ENCODE results near the gene AMN1.

AMN1 gene

GRCh38 chr12:31647086-31647491 is 81.7 kb downstream of the AMN1 start:
- Histone ChIP-seq H2BK5ac (ENCODE audit: low read depth, low read length, poor library complexity, severe bottlenecking) (no peak overlapping the region), H2AK5ac (ENCODE audit: low read length, severe bottlenecking) (no peak overlapping the region), H2AFZ (ENCODE audit: low read depth, low read length) (peak overlapping the region; percentile 96), H3K27me3 (ENCODE audit: control insufficient read depth in 1 of 2, insufficient read depth in 1 of 2, low read length in 2 of 2) (no peaks in the 10 kb centered on the region), H3K18ac (ENCODE audit: low read depth in 1 of 2, low read length in 2 of 2) (peak overlapping the region in 1 of 2 experiments; percentile 48), H2BK120ac (ENCODE audit: low read depth, low read length) (no peak overlapping the region), H3K14ac (ENCODE audit: low read length in 2 of 2) (no peak overlapping the region), H2BK12ac (ENCODE audit: low read length in 2 of 2) (peak overlapping the region in 1 of 2 experiments; percentile 31), H3K4ac (ENCODE audit: low read depth in 1 of 2, low read length in 2 of 2) (peak overlapping the region in 1 of 2 experiments; percentile 67), H3K36me3 (ENCODE audit: control insufficient read depth in 1 of 2, insufficient read depth in 2 of 2, low read depth in 1 of 2, low read length in 2 of 2) (no peaks in the 10 kb centered on the region), H2BK15ac (ENCODE audit: low read depth, poor library complexity, severe bottlenecking) (no peak overlapping the region), H3K9me3 (ENCODE audit: control insufficient read depth, low read length) (no peaks in the 10 kb centered on the region), H4K91ac (ENCODE audit: low read length) (no peak overlapping the region), H3K4me1 (ENCODE audit: control insufficient read depth, insufficient read depth, low read depth, low read length) (no peaks in the 10 kb centered on the region), H3K23ac (ENCODE audit: low read length in 2 of 2) (no peak overlapping the region), H3K27ac (ENCODE audit: low read length, poor library complexity, severe bottlenecking) (no peak overlapping the region), H4K8ac (ENCODE audit: low read length) (no peak overlapping the region), H3K9ac (ENCODE audit: low read length) (no peak overlapping the region), H3K4me2 (ENCODE audit: low read length, poor library complexity, severe bottlenecking) (no peak overlapping the region), H3K4me3 (ENCODE audit: insufficient read depth in 1 of 2, low read depth in 1 of 2, low read length in 2 of 2) (no peak overlapping the region), H3K79me1 (replicated peaks; ENCODE audit: low read length, poor library complexity, severe bottlenecking) (no peaks in the 10 kb centered on the region)
- DNase-seq, result peak; percentile 61
- 18% methylated on average over 7 of the region's 7 CpGs for WGBS

- peak; percentile 32 for DNase-seq
- Histone ChIP-seq H2AK5ac (ENCODE audit: low read length, severe bottlenecking) (no peak overlapping the region), H3K4ac (ENCODE audit: low read depth in 1 of 2, low read length in 2 of 2) (no peak overlapping the region), H3K23ac (ENCODE audit: low read length in 2 of 2) (no peak overlapping the region), H3K79me1 (replicated peaks; ENCODE audit: low read length, poor library complexity, severe bottlenecking) (no peaks in the 10 kb centered on the region), H3K4me1 (ENCODE audit: control insufficient read depth, insufficient read depth, low read depth, low read length) (no peaks in the 10 kb centered on the region), H2BK12ac (ENCODE audit: low read length in 2 of 2) (no peak overlapping the region), H3K9me3 (ENCODE audit: control insufficient read depth, low read length) (no peaks in the 10 kb centered on the region), H3K14ac (ENCODE audit: low read length in 2 of 2) (no peak overlapping the region), H2BK5ac (ENCODE audit: low read depth, low read length, poor library complexity, severe bottlenecking) (no peak overlapping the region), H3K27me3 (ENCODE audit: control insufficient read depth in 1 of 2, insufficient read depth in 1 of 2, low read length in 2 of 2) (no peaks in the 10 kb centered on the region), H2AFZ (ENCODE audit: low read depth, low read length) (no peak overlapping the region), H3K4me2 (ENCODE audit: low read length, poor library complexity, severe bottlenecking) (no peak overlapping the region), H3K36me3 (ENCODE audit: control insufficient read depth in 1 of 2, insufficient read depth in 2 of 2, low read depth in 1 of 2, low read length in 2 of 2) (no peaks in the 10 kb centered on the region), H3K4me3 (ENCODE audit: insufficient read depth in 1 of 2, low read depth in 1 of 2, low read length in 2 of 2) (no peak overlapping the region), H2BK15ac (ENCODE audit: low read depth, poor library complexity, severe bottlenecking) (no peak overlapping the region), H2BK120ac (ENCODE audit: low read depth, low read length) (no peak overlapping the region), H3K27ac (ENCODE audit: low read length, poor library complexity, severe bottlenecking) (no peak overlapping the region), H3K9ac (ENCODE audit: low read length) (no peak overlapping the region), H3K18ac (ENCODE audit: low read depth in 1 of 2, low read length in 2 of 2) (no peak overlapping the region), H4K8ac (ENCODE audit: low read length) (no peak overlapping the region), H4K91ac (ENCODE audit: low read length) (no peak overlapping the region)
- WGBS, result 92% methylated on average over 4 of the region's 5 CpGs
Observed at GRCh38 chr12:31645924-31646323, 82.9 kb downstream of the AMN1 start.

GRCh38 chr12:31644536-31644935 is 84.3 kb downstream of the AMN1 start:
- Histone ChIP-seq H4K91ac (ENCODE audit: low read length) (no peak overlapping the region), H3K23ac (ENCODE audit: low read length in 2 of 2) (no peak overlapping the region)

GRCh38 chr12:31641509-31642090 is 87.2 kb downstream of the AMN1 start:
- H4K8ac ChIP-seq (ENCODE audit: low read length), result no peak overlapping the region

More at GRCh38 chr12:31644536-31644935, 84.3 kb downstream of the AMN1 start:
- Histone ChIP-seq H4K8ac (ENCODE audit: low read length) (no peak overlapping the region), H2AFZ (ENCODE audit: low read depth, low read length) (no peak overlapping the region), H3K27ac (ENCODE audit: low read length, poor library complexity, severe bottlenecking) (no peak overlapping the region), H3K79me1 (replicated peaks; ENCODE audit: low read length, poor library complexity, severe bottlenecking) (no peaks in the 10 kb centered on the region), H3K14ac (ENCODE audit: low read length in 2 of 2) (no peak overlapping the region), H3K27me3 (ENCODE audit: control insufficient read depth in 1 of 2, insufficient read depth in 1 of 2, low read length in 2 of 2) (no peaks in the 10 kb centered on the region), H2BK15ac (ENCODE audit: low read depth, poor library complexity, severe bottlenecking) (no peak overlapping the region), H3K4ac (ENCODE audit: low read depth in 1 of 2, low read length in 2 of 2) (no peak overlapping the region), H2BK12ac (ENCODE audit: low read length in 2 of 2) (no peak overlapping the region), H3K9me3 (ENCODE audit: control insufficient read depth, low read length) (no peaks in the 10 kb centered on the region), H3K4me1 (ENCODE audit: control insufficient read depth, insufficient read depth, low read depth, low read length) (no peaks in the 10 kb centered on the region), H3K4me2 (ENCODE audit: low read length, poor library complexity, severe bottlenecking) (no peak overlapping the region), H2BK5ac (ENCODE audit: low read depth, low read length, poor library complexity, severe bottlenecking) (no peak overlapping the region), H3K36me3 (ENCODE audit: control insufficient read depth in 1 of 2, insufficient read depth in 2 of 2, low read depth in 1 of 2, low read length in 2 of 2) (no peaks in the 10 kb centered on the region), H3K18ac (ENCODE audit: low read depth in 1 of 2, low read length in 2 of 2) (no peak overlapping the region), H3K4me3 (ENCODE audit: insufficient read depth in 1 of 2, low read depth in 1 of 2, low read length in 2 of 2) (no peak overlapping the region), H2BK120ac (ENCODE audit: low read depth, low read length) (no peak overlapping the region), H2AK5ac (ENCODE audit: low read length, severe bottlenecking) (no peak overlapping the region), H3K9ac (ENCODE audit: low read length) (no peak overlapping the region)
- DNase-seq, result no peak
- 82% methylated on average over 8 of the region's 8 CpGs for whole genome bisulfite sequencing

More at GRCh38 chr12:31641509-31642090, 87.2 kb downstream of the AMN1 start:
- H4K91ac ChIP-seq (ENCODE audit: low read length), result no peak overlapping the region
- H3K4ac ChIP-seq (ENCODE audit: low read depth in 1 of 2, low read length in 2 of 2), result no peak overlapping the region
- H3K36me3 ChIP-seq (ENCODE audit: control insufficient read depth in 1 of 2, insufficient read depth in 2 of 2, low read depth in 1 of 2, low read length in 2 of 2), result no peaks in the 10 kb centered on the region
- H2BK5ac ChIP-seq (ENCODE audit: low read depth, low read length, poor library complexity, severe bottlenecking), result no peak overlapping the region
- no peak overlapping the region for H3K4me2 ChIP-seq (ENCODE audit: low read length, poor library complexity, severe bottlenecking)
- H2BK12ac ChIP-seq (ENCODE audit: low read length in 2 of 2), result no peak overlapping the region
- no peak overlapping the region for H2BK120ac ChIP-seq (ENCODE audit: low read depth, low read length)
- no peaks in the 10 kb centered on the region for H3K27me3 ChIP-seq (ENCODE audit: control insufficient read depth in 1 of 2, insufficient read depth in 1 of 2, low read length in 2 of 2)
- H3K4me1 ChIP-seq (ENCODE audit: control insufficient read depth, insufficient read depth, low read depth, low read length), result no peaks in the 10 kb centered on the region
- H3K23ac ChIP-seq (ENCODE audit: low read length in 2 of 2), result no peak overlapping the region
- no peak overlapping the region for H2AFZ ChIP-seq (ENCODE audit: low read depth, low read length)
- H3K79me1 ChIP-seq (replicated peaks; ENCODE audit: low read length, poor library complexity, severe bottlenecking), result no peaks in the 10 kb centered on the region
- WGBS, result 88% methylated on average over 11 of the region's 11 CpGs
- no peak overlapping the region for H3K27ac ChIP-seq (ENCODE audit: low read length, poor library complexity, severe bottlenecking)
- no peaks in the 10 kb centered on the region for H3K9me3 ChIP-seq (ENCODE audit: control insufficient read depth, low read length)
- H3K4me3 ChIP-seq (ENCODE audit: insufficient read depth in 1 of 2, low read depth in 1 of 2, low read length in 2 of 2), result no peak overlapping the region
- no peak overlapping the region for H2AK5ac ChIP-seq (ENCODE audit: low read length, severe bottlenecking)
- H3K14ac ChIP-seq (ENCODE audit: low read length in 2 of 2), result no peak overlapping the region
- H2BK15ac ChIP-seq (ENCODE audit: low read depth, poor library complexity, severe bottlenecking), result no peak overlapping the region
- H3K18ac ChIP-seq (ENCODE audit: low read depth in 1 of 2, low read length in 2 of 2), result no peak overlapping the region
- DNase-seq, result no peak
- no peak overlapping the region for H3K9ac ChIP-seq (ENCODE audit: low read length)
